Measurements from ENCODE around the gene MAP4K4.

The MAP4K4 gene

GRCh38 chr2:101820519-101820918 is 123.0 kb downstream of the MAP4K4 start:
- no peak for DNase-seq

GRCh38 chr2:101821059-101821805 is 123.7 kb downstream of the MAP4K4 start:
- DNase-seq: no peak

GRCh38 chr2:101821828-101822458 is 124.4 kb downstream of the MAP4K4 start:
- DNase-seq: no peak

- no peak for DNase-seq
Measured at GRCh38 chr2:101823347-101823791, 125.9 kb downstream of the MAP4K4 start.

- no peak for DNase-seq
Measured at GRCh38 chr2:101823859-101824258, 126.4 kb downstream of the MAP4K4 start.

GRCh38 chr2:101826716-101827115 is 129.2 kb downstream of the MAP4K4 start:
- DNase-seq: no peak

GRCh38 chr2:101827246-101827645 is 129.7 kb downstream of the MAP4K4 start:
- no peak for DNase-seq

GRCh38 chr2:101828257-101828656 is 130.8 kb downstream of the MAP4K4 start:
- DNase-seq: no peak

- DNase-seq: no peak
Measured at GRCh38 chr2:101828673-101829334, 131.3 kb downstream of the MAP4K4 start.

- no peak for DNase-seq
Measured at GRCh38 chr2:101829429-101829828, 131.9 kb downstream of the MAP4K4 start.

GRCh38 chr2:101830146-101830545 is 132.6 kb downstream of the MAP4K4 start:
- no peak for DNase-seq

GRCh38 chr2:101830555-101830954 is 133.0 kb downstream of the MAP4K4 start:
- no peak for DNase-seq

- no peak for DNase-seq
Measured at GRCh38 chr2:101831351-101831865, 133.9 kb downstream of the MAP4K4 start.

- no peak for DNase-seq
Measured at GRCh38 chr2:101832114-101832513, 134.6 kb downstream of the MAP4K4 start.

- no peak for DNase-seq
Measured at GRCh38 chr2:101833890-101834523, 136.5 kb downstream of the MAP4K4 start.

- DNase-seq: no peak
Measured at GRCh38 chr2:101837354-101837753, 139.8 kb downstream of the MAP4K4 start.

GRCh38 chr2:101841679-101842327 is 144.3 kb downstream of the MAP4K4 start:
- DNase-seq: no peak

GRCh38 chr2:101842471-101842870 is 145.0 kb downstream of the MAP4K4 start:
- no peak for DNase-seq

GRCh38 chr2:101843048-101843447 is 145.5 kb downstream of the MAP4K4 start:
- no peak for DNase-seq

GRCh38 chr2:101843471-101843870 is 146.0 kb downstream of the MAP4K4 start:
- DNase-seq: no peak

- no peak for DNase-seq
Measured at GRCh38 chr2:101844055-101844635, 146.6 kb downstream of the MAP4K4 start.

GRCh38 chr2:101846973-101847372 is 149.5 kb downstream of the MAP4K4 start:
- no peak for DNase-seq

Data from NCI-H1105 (cell line).